ENCODE results near the gene SERPINE3.

The SERPINE3 gene

DNA sequence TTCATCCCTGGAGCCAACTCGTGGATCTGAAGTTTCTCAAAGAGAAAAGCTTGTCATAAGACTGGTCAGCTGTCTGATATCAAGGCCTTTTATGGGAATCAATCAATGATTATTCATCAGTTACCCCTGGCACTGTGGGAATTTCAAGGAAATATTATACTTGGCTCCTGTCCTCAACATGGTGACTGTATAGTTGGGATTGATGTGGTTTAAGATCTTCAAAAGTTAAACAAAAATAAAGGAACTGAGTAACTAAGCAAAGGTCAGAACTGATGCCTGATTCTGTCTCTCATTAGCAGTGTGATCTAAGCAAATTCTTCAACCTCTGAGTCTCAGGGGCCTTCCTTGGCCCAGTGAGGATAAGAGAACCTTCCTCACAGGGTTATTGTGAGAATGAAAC, 22.2 kb upstream of the SERPINE3 start:
- Histone ChIP-seq H3K4me2 (ENCODE audit: low read depth, low read length) (no peak overlapping the region), H3K79me2 (ENCODE audit: low read length) (no peaks in the 10 kb centered on the region)
- DNase-seq: no peak

DNA sequence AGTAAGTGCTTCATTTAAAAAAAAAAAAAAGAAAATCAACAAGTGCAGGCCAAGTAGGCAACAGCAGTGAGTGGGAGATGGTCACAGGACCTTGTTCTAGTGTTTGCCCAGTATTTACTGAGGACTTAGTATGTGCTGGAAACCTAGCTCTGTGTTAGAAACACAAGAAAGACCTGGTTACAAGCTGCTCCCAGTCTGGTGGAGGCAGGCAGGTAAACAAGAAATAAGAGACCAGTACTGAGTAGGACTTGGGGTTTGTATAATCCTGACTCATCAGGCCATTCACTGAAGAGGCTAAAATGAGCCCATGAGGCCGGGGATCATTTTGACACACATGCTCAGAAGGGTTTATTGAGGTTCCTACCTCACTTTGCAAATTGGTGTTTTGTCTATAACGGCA, 21.5 kb upstream of the SERPINE3 start:
- Histone ChIP-seq H3K79me2 (ENCODE audit: low read length) (no peaks in the 10 kb centered on the region), H3K36me3 (replicated peaks; ENCODE audit: insufficient read depth, low read length) (no peaks in the 10 kb centered on the region), H3K4me2 (ENCODE audit: low read depth, low read length) (no peak overlapping the region), H3K27ac (ENCODE audit: low read length) (no peak overlapping the region), H3K4me3 (ENCODE audit: low read length) (no peak overlapping the region), H3K9me3 (replicated peaks; ENCODE audit: insufficient read depth, low read length) (no peaks in the 10 kb centered on the region), H3K9me2 (replicated peaks; ENCODE audit: insufficient read depth, low read length) (no peaks in the 10 kb centered on the region), H2AFZ (ENCODE audit: low read length) (no peak overlapping the region), H3K27me3 (replicated peaks; ENCODE audit: insufficient read depth, low read length) (no peaks in the 10 kb centered on the region), H4K20me1 (ENCODE audit: insufficient read depth, low read length) (no peaks in the 10 kb centered on the region), H3K9ac (ENCODE audit: low read length) (no peak overlapping the region), H3K4me1 (ENCODE audit: low read length) (no peaks in the 10 kb centered on the region), H3F3A (ENCODE audit: insufficient read depth, low read length) (no peaks in the 10 kb centered on the region)
- TF ChIP-seq, protein P1, sequence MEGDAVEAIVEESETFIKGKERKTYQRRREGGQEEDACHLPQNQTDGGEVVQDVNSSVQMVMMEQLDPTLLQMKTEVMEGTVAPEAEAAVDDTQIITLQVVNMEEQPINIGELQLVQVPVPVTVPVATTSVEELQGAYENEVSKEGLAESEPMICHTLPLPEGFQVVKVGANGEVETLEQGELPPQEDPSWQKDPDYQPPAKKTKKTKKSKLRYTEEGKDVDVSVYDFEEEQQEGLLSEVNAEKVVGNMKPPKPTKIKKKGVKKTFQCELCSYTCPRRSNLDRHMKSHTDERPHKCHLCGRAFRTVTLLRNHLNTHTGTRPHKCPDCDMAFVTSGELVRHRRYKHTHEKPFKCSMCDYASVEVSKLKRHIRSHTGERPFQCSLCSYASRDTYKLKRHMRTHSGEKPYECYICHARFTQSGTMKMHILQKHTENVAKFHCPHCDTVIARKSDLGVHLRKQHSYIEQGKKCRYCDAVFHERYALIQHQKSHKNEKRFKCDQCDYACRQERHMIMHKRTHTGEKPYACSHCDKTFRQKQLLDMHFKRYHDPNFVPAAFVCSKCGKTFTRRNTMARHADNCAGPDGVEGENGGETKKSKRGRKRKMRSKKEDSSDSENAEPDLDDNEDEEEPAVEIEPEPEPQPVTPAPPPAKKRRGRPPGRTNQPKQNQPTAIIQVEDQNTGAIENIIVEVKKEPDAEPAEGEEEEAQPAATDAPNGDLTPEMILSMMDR (IDR thresholded peaks at IDR 0.05; ENCODE audit: low read length): no peak
- no peak for TF ChIP-seq EZH2phosphoT487 (IDR thresholded peaks at IDR 0.05; ENCODE audit: low read length)
- TF ChIP-seq EZH2 (optimal IDR thresholded peaks at IDR 0.05; ENCODE audit: low read depth, low read length): no peak
- DNase-seq: no peak

More for the DNA sequence above, 22.2 kb upstream of the SERPINE3 start:
- Histone ChIP-seq H3K27ac (ENCODE audit: low read length) (no peak overlapping the region), H3K4me1 (ENCODE audit: low read length) (no peaks in the 10 kb centered on the region), H3K27me3 (replicated peaks; ENCODE audit: insufficient read depth, low read length) (no peaks in the 10 kb centered on the region), H3K9me2 (replicated peaks; ENCODE audit: insufficient read depth, low read length) (no peaks in the 10 kb centered on the region), H3K9ac (ENCODE audit: low read length) (no peak overlapping the region), H3K9me3 (replicated peaks; ENCODE audit: insufficient read depth, low read length) (no peaks in the 10 kb centered on the region), H3K4me3 (ENCODE audit: low read length) (no peak overlapping the region), H4K20me1 (ENCODE audit: insufficient read depth, low read length) (no peaks in the 10 kb centered on the region), H2AFZ (ENCODE audit: low read length) (no peak overlapping the region), H3K36me3 (replicated peaks; ENCODE audit: insufficient read depth, low read length) (no peaks in the 10 kb centered on the region), H3F3A (ENCODE audit: insufficient read depth, low read length) (no peaks in the 10 kb centered on the region)
- TF ChIP-seq EZH2 (optimal IDR thresholded peaks at IDR 0.05; ENCODE audit: low read depth, low read length) (no peak), EZH2phosphoT487 (IDR thresholded peaks at IDR 0.05; ENCODE audit: low read length) (no peak)
- TF ChIP-seq, protein P1 (IDR thresholded peaks at IDR 0.05; ENCODE audit: low read length): no peak

DNA sequence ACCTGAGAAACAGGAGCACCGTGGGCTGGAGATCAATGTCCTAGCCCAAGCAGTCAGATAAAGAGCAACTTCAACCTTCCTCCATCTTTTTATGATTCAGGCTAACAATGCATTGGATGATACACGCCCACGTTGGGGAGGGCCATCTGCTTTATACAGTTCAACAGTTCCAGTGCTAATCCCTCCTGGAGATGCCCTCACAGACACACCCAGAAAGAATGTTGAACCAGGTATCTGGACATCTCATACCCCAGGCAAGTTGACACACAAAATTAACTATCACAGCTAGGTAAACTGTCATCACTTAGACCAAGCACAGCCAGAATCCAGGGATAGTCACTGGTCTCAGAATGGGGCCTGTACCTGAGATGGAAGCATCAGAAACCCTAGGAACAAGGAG, 20.6 kb upstream of the SERPINE3 start:
- H3F3A ChIP-seq (ENCODE audit: insufficient read depth, low read length): no peaks in the 10 kb centered on the region
- no peaks in the 10 kb centered on the region for H3K9me3 ChIP-seq (replicated peaks; ENCODE audit: insufficient read depth, low read length)
- H3K27ac ChIP-seq (ENCODE audit: low read length): no peak overlapping the region
- DNase-seq: no peak
- H3K4me3 ChIP-seq (ENCODE audit: low read length): no peak overlapping the region
- no peak overlapping the region for H3K9ac ChIP-seq (ENCODE audit: low read length)
- no peaks in the 10 kb centered on the region for H3K4me1 ChIP-seq (ENCODE audit: low read length)
- no peaks in the 10 kb centered on the region for H3K27me3 ChIP-seq (replicated peaks; ENCODE audit: insufficient read depth, low read length)
- H3K36me3 ChIP-seq (replicated peaks; ENCODE audit: insufficient read depth, low read length): no peaks in the 10 kb centered on the region
- no peaks in the 10 kb centered on the region for H3K9me2 ChIP-seq (replicated peaks; ENCODE audit: insufficient read depth, low read length)
- no peaks in the 10 kb centered on the region for H4K20me1 ChIP-seq (ENCODE audit: insufficient read depth, low read length)
- H2AFZ ChIP-seq (ENCODE audit: low read length): no peak overlapping the region
- H3K4me2 ChIP-seq (ENCODE audit: low read depth, low read length): no peak overlapping the region
- no peaks in the 10 kb centered on the region for H3K79me2 ChIP-seq (ENCODE audit: low read length)
- TF ChIP-seq EZH2 (optimal IDR thresholded peaks at IDR 0.05; ENCODE audit: low read depth, low read length) (no peak), EZH2phosphoT487 (IDR thresholded peaks at IDR 0.05; ENCODE audit: low read length) (no peak)
- TF ChIP-seq, protein P1 (IDR thresholded peaks at IDR 0.05; ENCODE audit: low read length): no peak

All from MM.1S (cell line).